ENCODE results near the gene SPIN2B. TPM values are rescaled to one million over a fixed set of nuclear protein-coding genes. Genes with fewer than 3 reads are reported as not detected.
"Not testable (repeated sequence)": the region's sequence is repeated elsewhere in the genome, so short reads cannot be mapped to it uniquely, and the experiment has no call there.

Gene SPIN2B
- total and polyA plus RNA-seq, 12 donors: 2.3 to 15.5 (median 10.8) TPM

DNA sequence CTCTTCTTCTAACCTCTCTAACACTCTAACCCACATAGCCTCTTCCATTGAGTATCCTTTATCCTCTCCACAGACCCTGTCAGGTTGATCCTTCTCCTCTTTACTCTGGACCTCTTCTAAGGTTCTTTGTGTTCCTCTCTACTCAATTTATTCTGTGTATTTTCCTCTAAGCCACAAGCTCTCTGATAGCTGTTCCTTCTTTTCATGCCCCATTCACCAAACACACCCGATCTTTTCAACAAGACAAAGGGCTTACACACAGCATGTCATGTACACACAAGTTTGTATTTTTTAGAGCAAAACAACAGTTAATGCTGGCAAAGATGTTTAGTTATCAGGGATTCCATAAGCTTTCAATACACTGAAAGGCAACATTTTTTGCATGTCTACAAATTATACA is 1.9 kb downstream of the SPIN2B start:
- Histone ChIP-seq H3K27me3 (no peaks in the 10 kb centered on the region), H3K36me3 (replicated peaks in 1 of 2) (no peaks in the 10 kb centered on the region), H3K9me3 (replicated peaks in 1 of 3) (no peaks in the 10 kb centered on the region), H3K27ac (no peak overlapping the region), H3K4me3 (no peak overlapping the region), H3K4me1 (replicated peaks in 1 of 2) (no peaks in the 10 kb centered on the region)
- intact Hi-C loops (cut with DNase I): no loop called here
- 90 to 100% (median 100%) methylated on average over 1 of the region's 1 CpG for WGBS, 4 donors
- TF ChIP-seq POLR2A (IDR thresholded peaks at IDR 0.05): no peak
- TF ChIP-seq, protein P1, sequence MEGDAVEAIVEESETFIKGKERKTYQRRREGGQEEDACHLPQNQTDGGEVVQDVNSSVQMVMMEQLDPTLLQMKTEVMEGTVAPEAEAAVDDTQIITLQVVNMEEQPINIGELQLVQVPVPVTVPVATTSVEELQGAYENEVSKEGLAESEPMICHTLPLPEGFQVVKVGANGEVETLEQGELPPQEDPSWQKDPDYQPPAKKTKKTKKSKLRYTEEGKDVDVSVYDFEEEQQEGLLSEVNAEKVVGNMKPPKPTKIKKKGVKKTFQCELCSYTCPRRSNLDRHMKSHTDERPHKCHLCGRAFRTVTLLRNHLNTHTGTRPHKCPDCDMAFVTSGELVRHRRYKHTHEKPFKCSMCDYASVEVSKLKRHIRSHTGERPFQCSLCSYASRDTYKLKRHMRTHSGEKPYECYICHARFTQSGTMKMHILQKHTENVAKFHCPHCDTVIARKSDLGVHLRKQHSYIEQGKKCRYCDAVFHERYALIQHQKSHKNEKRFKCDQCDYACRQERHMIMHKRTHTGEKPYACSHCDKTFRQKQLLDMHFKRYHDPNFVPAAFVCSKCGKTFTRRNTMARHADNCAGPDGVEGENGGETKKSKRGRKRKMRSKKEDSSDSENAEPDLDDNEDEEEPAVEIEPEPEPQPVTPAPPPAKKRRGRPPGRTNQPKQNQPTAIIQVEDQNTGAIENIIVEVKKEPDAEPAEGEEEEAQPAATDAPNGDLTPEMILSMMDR (IDR thresholded peaks at IDR 0.05): no peak
- no peak for DNase-seq

DNA sequence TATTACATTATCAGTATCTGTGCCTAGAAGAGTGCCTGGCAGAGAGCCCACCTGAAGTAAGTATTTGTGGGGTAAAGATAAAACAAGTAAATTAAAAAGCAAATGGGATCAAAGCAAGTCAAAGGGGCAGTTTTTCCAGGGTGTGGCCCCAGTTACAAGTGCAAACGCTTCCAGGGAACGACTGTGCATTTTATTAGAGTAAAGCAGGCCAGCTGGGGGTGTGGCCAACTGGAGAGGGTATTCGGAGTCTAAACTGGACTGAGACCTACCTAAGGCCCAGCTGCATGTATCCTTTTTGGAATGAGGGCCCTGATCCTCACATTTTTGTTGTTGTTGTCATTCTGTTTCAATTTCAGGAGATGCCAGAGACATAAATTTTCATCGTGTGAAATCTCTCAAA is 3.8 kb downstream of the SPIN2B start:
- H3K27ac ChIP-seq; H3K4me3 ChIP-seq; intact Hi-C loops (cut with DNase I); H3K9me3 ChIP-seq (replicated peaks in 1 of 3); H3K27me3 ChIP-seq; H3K36me3 ChIP-seq (replicated peaks in 1 of 2); DNase-seq; H3K4me1 ChIP-seq (replicated peaks in 1 of 2): not testable (repeated sequence)
- WGBS, 4 donors: 50 to 92% (median 72%) methylated on average over 2 to 4 of the region's 4 CpGs

DNA sequence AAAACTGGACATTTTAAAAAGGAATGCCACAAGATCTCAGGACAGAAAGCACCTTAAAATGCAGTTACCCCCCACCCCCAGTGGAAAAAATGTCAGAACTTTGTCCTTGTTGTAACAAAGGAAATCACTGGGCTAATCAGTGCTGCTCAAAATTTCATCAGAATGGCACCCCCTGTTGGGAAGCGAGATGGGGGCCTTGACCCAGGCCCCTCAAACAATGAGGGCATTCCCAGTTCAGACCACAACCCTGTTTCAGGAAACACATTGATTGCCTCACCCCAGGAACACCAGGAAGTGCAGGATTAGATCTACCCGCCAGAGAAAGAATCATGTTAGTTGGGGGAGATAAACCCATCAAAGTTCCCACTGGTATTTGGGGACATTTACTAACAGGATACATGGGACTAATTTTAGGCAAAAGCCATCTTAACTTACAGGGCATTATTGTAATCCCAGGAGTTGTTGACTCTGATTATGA is 16.4 kb downstream of the SPIN2B start:
- Histone ChIP-seq H3K4me3 (no peak overlapping the region), H3K4me1 (replicated peaks in 1 of 2) (no peaks in the 10 kb centered on the region), H3K9me3 (replicated peaks in 1 of 3) (peaks cover 0 to 3% (median 0%) of the 10 kb centered on the region in 3 donors), H3K27me3 (no peaks in the 10 kb centered on the region), H3K36me3 (replicated peaks in 1 of 2) (no peaks in the 10 kb centered on the region), H3K27ac (no peak overlapping the region)
- TF ChIP-seq, protein P1 (IDR thresholded peaks at IDR 0.05): no peak
- no peak for TF ChIP-seq POLR2A (IDR thresholded peaks at IDR 0.05)
- intact Hi-C loops (cut with DNase I): no loop called here
- WGBS, 4 donors: 58 to 86% (median 75%) methylated on average over 1 to 2 of the region's 2 CpGs; no CpG with 5 or more reads in 1 of the 4 donors
- DNase-seq: no peak

DNA sequence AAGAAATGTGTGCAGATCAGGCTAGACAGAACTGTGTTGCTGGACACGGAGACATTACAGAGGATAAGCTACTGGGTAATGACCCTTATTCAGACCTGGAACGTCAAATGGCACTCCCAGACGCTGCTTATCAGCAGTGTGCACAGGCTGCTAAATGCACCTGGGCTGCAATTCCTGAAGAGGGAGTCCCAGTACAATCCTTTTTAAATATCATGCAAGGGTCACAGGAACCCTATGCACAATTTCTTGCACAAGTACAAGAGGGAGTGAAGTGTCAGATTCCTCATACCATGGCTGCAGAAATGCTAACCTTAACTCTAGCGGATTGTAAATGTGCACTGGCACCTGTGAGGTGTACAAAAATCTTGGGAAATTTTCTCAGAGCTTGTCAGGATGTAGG is 16.9 kb downstream of the SPIN2B start:
- no peaks in the 10 kb centered on the region for H3K4me1 ChIP-seq (replicated peaks in 1 of 2)
- no peaks in the 10 kb centered on the region for H3K27me3 ChIP-seq
- WGBS, 4 donors: 69 to 90% (median 82%) methylated on average over 3 to 4 of the region's 4 CpGs
- H3K27ac ChIP-seq: no peak overlapping the region
- DNase-seq: no peak
- intact Hi-C loops (cut with DNase I): no loop called here
- no peak overlapping the region for H3K4me3 ChIP-seq
- TF ChIP-seq, protein P1 (IDR thresholded peaks at IDR 0.05): no peak
- TF ChIP-seq POLR2A (IDR thresholded peaks at IDR 0.05): no peak
- H3K36me3 ChIP-seq (replicated peaks in 1 of 2): no peaks in the 10 kb centered on the region
- H3K9me3 ChIP-seq (replicated peaks in 1 of 3): peaks cover 0 to 3% (median 0%) of the 10 kb centered on the region in 3 donors

DNA sequence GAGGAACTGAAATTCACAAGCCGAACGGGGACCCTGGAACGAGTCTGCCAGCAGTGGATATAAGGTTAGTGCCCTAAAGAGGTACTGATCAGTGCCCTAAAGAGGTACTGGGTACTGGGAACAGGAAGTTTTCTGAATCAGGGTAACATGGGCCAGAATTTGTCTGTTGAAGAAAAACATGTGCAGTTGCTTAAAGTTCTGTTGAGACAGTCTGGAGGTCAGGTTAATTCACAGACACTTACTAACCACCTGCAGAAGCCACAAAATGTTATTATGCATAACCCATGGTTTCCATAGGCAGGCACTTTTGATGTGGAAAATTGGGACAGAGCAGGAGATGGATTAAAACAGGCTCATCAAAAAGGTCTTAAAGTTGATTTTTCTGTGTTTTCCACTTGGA is 17.9 kb downstream of the SPIN2B start:
- Histone ChIP-seq H3K9me3 (replicated peaks in 1 of 3) (peaks cover 0 to 3% (median 0%) of the 10 kb centered on the region in 3 donors), H3K27ac (no peak overlapping the region), H3K4me3 (no peak overlapping the region), H3K4me1 (replicated peaks in 1 of 2) (no peaks in the 10 kb centered on the region), H3K27me3 (no peaks in the 10 kb centered on the region), H3K36me3 (replicated peaks in 1 of 2) (no peaks in the 10 kb centered on the region)
- WGBS, 4 donors: 64 to 93% (median 76%) methylated on average over 3 of the region's 3 CpGs
- no peak for DNase-seq
- intact Hi-C loops (cut with DNase I): no loop called here
- TF ChIP-seq POLR2A (IDR thresholded peaks at IDR 0.05): no peak
- TF ChIP-seq, protein P1 (IDR thresholded peaks at IDR 0.05): no peak

DNA sequence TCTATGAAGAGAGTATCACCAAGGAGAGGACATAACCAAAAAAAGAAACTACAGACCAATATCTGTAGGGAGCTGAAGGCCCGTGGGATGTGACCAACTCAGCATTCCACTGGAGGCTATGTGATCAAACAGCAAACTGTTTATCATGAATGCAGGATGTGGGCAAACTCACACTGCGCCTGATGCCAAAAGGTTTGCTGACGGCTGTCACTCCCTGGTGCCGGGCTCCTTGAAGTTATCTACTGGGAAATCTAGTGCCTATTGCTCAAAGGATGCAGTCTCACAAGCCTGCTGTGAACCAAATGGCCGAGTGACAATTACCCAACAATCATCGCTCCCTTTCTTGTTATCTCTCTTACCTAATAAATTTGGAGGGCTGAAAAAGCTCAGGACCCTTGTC is 18.4 kb downstream of the SPIN2B start:
- DNase-seq; H3K4me1 ChIP-seq (replicated peaks in 1 of 2); H3K4me3 ChIP-seq; intact Hi-C loops (cut with DNase I); H3K9me3 ChIP-seq (replicated peaks in 1 of 3); H3K36me3 ChIP-seq (replicated peaks in 1 of 2); H3K27me3 ChIP-seq; H3K27ac ChIP-seq: not testable (repeated sequence)
- WGBS, 4 donors: 80 to 91% (median 87%) methylated on average over 6 of the region's 6 CpGs

Measured in adrenal gland (tissue), 12 donors.